Activated effector memory CD4-positive, alpha-beta T cell treated with Interleukin-2 at 50 U/mL for 16 hours (primary cell): ENCODE measurements around the gene TBC1D22A.
A peak's percentile ranks its signal among the peaks of the same experiment; 100 is the strongest.

Experiments
- DNase-seq: peaks from one replicate; pipeline ENCODE4 v3.0.0-alpha.2; 2020

Gene TBC1D22A

DNA sequence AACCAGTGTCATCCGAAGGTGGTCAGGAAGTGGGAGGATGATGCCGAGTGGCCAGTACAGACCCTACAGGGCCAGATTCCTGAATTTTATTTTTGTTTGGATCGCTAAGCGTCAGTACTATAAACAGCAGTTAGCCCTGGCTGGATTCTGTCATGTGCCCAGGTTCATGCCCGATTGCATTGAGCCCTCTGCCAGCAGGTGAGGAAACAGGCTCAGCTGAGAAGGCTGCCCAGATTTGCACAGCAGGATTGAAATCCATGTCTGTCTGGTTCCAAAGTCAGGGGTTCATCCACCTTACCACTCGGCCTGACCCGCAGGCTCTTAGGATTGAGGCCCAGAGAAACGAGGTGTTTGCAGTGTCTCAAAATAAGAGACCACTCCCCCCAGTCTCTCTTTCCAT, 9.1 kb upstream of the TBC1D22A start:
- DNase-seq = no peak

- DNase-seq = no peak
Measured at GRCh38 chr22:46753761-46754109, 8.7 kb upstream of the TBC1D22A start.

DNA sequence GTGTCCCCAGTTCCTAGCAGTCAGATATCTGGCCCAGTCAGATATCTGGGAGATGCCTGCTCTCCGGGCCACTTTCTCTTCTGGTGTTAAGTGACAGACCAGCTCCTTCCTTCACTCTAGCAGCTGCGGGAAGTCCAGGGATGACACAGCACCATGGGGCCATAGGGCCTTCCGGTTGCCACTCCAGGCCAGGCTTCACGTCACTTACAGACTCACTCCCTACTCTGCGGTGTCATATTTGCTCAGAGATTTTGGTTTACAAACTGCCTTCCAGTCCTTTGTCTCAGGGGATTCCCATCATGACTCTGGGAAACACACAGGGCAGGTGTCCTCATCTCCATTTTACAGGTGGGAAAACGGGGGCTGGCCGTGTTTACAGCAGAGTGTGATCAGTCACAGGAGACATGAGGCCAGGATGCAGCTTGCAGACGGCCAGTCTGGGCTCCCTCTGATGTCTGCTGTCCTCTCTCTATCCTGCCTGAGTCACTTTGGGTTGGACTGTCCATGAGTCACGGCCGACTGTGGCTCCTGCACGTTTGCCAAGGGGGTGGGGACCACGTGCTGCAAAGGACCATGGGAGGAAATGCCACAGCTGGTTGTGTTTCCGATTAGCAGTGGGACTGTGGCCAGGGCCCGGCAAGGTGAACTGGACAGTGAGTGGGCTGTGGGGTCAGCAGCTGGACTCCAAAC, 8.2 kb upstream of the TBC1D22A start:
- DNase-seq = no peak

DNA sequence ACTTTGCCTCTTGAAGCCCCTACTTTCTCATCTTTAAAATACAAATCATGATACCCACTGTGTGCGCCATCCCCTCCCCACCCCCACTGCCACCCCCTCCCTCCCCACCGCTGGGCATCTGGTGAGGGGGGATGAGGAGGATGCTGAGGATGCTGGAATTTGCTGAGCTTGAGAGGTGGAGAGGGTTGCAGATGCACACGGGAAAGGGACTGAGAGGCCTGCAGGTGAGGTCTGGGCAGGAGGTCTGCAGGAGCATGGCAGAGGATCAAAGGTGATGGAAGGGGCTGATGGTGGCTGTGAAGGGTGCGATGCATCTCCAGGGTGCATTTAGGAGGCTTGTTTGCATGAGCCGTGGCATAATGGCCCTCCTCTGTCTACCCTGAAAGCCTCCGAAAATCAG, 7.6 kb upstream of the TBC1D22A start:
- DNase-seq = no peak

DNA sequence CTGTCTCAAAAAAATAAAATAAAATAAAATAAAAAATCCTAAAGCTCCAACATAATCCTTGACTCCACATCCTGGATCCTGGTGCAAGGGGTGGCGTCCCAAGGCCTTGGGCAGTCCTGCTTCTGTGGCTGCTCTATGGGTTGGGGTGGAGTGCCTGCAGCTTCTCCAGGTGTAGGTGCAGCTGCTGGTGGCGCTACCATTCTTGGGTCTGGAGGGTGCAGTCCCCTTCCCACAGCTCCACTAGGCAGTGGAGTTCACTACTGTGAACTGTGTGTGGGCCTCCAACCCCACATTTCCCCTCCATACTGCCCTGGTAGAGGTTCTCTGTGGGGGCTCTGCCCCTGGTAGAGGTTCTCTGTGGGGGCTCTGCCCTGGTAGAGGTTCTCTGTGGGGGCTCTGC, 6.9 kb upstream of the TBC1D22A start:
- DNase-seq = no peak

DNA sequence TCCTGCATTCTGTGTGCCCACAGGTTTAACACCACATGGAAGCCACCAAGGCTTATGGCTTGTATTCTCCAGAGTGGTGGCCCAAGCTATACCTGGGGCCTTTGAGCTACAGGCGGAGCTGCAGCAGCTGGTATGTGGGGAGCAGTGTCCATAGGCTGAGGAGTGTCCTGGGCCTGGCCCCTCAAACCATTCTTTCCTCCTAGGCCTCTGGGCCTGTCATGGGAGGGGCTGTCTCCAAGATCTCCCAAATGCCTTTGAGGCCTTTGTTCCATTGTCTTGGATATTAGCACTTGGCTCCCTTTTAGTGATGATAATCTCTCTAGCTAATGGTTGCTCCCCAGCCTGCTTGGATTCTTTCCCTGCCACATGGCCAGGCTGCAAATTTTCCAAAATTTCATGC, 6.4 kb upstream of the TBC1D22A start:
- DNase-seq = no peak

GRCh38 chr22:46757104-46757503, 5.3 kb upstream of the TBC1D22A start:
- no peak for DNase-seq

- no peak for DNase-seq
Measured at GRCh38 chr22:46758121-46758520, 4.3 kb upstream of the TBC1D22A start.

DNA sequence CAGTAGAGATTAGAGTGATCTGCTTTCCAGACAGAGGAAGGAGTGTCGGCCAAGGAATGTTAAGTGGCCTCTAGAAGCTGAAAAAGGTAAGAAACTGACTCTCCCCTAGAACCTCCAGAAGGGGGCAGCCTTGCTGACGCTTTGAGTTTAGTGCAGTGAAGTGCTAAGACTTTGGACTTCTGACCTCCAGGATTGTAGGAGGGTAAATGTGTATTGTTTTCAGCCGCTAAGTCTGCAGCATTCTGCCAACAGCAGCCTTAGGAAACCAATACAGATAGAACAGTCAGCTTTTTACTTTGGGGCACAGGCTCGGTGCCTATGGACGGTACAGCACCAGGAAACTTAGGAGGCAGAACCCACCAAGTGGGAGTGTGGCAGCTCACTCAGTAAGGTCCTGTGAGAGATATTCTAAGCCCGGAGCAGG, 3.6 kb upstream of the TBC1D22A start:
- DNase-seq = no peak

- no peak for DNase-seq
Measured at GRCh38 chr22:46761017-46761416, 1.4 kb upstream of the TBC1D22A start.

GRCh38 chr22:46761539-46762237, 762 bp upstream of the TBC1D22A start:
- DNase-seq = no peak

- no peak for DNase-seq
Measured at GRCh38 chr22:46763051-46763705, 728 bp downstream of the TBC1D22A start.

GRCh38 chr22:46764140-46764680, 1.8 kb downstream of the TBC1D22A start:
- DNase-seq = no peak

- DNase-seq = no peak
Measured at GRCh38 chr22:46764779-46765485, 2.5 kb downstream of the TBC1D22A start.

- DNase-seq = no peak
Measured at GRCh38 chr22:46766611-46767010, 4.2 kb downstream of the TBC1D22A start.

DNA sequence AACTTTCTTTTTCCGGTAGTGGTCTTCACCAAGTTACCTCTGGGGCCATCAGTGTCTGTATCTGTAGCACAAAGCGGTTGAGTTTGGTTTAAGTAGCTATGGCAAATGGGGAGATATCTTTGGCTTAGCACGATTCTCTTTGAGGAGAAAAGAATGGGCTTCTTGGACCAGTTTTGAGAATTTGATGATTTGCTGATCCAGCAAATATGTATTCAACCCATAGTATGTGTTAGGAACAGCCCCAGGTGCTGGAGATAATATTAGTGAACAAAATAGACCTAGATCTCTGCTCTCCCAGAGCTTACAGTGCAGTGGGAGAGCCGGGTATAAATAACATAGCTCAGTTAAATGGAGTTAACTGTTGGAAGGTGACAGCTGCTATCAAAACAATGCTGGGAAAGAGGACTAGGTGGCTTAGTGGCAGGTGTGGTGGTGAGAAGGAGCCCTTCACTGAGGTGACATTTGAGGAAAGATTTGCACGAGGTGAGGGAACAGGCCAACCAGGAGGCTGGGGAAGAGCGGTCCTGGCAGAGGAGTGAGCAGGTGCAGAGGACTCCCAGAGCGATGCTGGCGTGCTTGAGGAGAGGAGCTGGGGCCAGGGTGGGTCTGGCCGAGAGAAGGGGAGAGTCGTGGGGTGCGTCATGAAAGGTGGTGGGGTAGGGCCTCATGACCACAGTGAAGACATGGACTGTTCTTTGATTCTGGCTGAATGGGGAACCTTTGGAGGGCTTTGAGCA, 5.0 kb downstream of the TBC1D22A start:
- no peak for DNase-seq

DNA sequence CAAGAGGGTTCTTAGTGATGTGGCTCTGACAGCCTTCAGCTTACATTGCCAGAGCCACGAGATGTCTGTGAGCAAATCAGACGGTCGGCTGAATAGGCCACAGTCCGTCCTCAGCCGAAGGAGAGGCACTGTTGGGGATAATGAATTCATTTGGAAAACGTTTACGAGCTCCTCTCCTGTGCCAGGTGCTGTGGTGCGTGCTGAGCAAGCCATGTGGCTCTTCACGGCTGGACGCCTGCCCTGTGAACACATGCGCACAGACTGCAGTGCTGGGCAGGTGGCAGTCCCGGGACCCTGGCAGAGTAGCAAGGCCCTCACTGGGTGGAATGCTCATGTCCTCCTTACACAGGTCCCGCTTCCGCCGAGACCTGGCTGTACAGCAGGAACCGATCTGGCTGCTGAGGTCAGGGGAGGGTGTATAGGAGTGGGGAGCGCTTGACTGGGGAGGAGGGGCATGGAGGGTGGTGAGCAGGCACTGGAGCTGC, 6.8 kb downstream of the TBC1D22A start:
- no peak for DNase-seq

GRCh38 chr22:46769706-46770105, 7.3 kb downstream of the TBC1D22A start:
- DNase-seq = no peak

GRCh38 chr22:46770151-46770641, 7.7 kb downstream of the TBC1D22A start:
- DNase-seq = no peak

DNA sequence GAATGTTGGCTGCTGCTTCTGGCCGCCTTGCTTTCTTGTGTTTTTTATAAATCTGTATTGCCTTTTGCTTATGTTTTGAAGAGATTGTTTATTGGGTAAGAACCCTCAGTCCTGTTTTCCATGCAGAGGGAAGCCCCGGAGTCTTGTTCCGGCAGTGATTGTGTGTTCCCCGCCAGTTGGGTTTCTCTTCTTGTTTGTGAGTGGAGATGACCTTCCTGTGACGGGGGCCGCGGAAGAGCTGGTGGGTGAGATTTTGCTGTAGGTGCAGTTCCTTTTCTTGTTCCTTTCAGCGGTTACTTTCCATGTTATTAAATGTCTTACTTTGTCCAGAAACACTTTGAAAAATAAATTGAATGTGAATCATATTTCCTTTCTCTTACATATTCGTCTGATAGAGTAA, 8.3 kb downstream of the TBC1D22A start:
- no peak for DNase-seq

DNA sequence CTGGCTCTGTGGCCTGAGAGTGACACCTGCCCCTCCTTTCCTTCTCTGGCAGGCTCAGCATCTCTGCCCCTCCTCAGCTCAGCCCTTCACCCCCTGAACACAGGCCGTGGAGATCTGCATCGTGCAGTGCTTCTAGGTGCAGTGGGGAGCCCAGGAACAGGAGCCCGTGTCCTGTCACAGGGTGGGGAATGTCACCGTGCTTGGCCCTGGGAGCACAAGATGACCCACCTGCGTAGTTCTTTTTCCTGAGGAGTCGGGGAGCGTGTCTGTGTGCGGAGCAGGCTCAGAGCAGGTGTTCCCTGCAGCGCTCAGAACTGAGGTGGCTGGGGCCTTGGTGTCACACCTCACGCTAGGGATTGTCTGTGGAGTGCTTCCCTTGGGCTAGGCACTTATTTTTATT, 10.6 kb downstream of the TBC1D22A start:
- DNase-seq = no peak

GRCh38 chr22:46774253-46774979, 12.0 kb downstream of the TBC1D22A start:
- peak; percentile 26 for DNase-seq
